ENCODE results near the gene ADAMTS3. TPM values are rescaled to one million over a fixed set of nuclear protein-coding genes. Genes with fewer than 3 reads are reported as not detected.

ADAMTS3 gene
- total and polyA plus RNA-seq, 2 donors (not counting 1 experiment from before 2014, with no cell fraction given) = not detected

- no peak overlapping the region for H3K27ac Mint-ChIP-seq
- intact Hi-C loops (cut with micrococcal nuclease) = no loop called here
- no peaks in the 10 kb centered on the region for H3K27me3 Mint-ChIP-seq
- TF ChIP-seq CTCF (IDR thresholded peaks at IDR 0.05) (no peak), EZH2 (IDR thresholded peaks at IDR 0.05; ENCODE audit: borderline replicate concordance, insufficient read depth, low read depth, low read length, poor library complexity, severe bottlenecking) (no peak)
- Histone ChIP-seq H3K4me2 (replicated peaks; ENCODE audit: low read depth, low read length, poor library complexity, severe bottlenecking) (no peak overlapping the region), H3K36me3 (replicated peaks in 1 of 2; ENCODE audit: control extremely low read depth in 1 of 2, control insufficient read depth in 1 of 2, extremely low read depth in 1 of 2, insufficient read depth in 2 of 2, low read length in 1 of 2) (no peaks in the 10 kb centered on the region), H3K4me1 (ENCODE audit: control insufficient read depth in 2 of 2, insufficient read depth in 2 of 2, low read length in 2 of 2) (no peaks in the 10 kb centered on the region), H3K4me3 (ENCODE audit: control extremely low read depth in 1 of 5, extremely low read depth in 1 of 5, insufficient read depth in 1 of 5, low read depth in 2 of 5, low read length in 4 of 5) (no peak overlapping the region), H3K9ac (ENCODE audit: low read length) (no peak overlapping the region), H3K79me2 (ENCODE audit: control insufficient read depth, insufficient read depth, low read length) (no peaks in the 10 kb centered on the region), H2AFZ (ENCODE audit: insufficient read depth, low read depth, low read length, poor library complexity, severe bottlenecking) (no peak overlapping the region), H3K9me3 (ENCODE audit: control extremely low read depth in 1 of 3, control insufficient read depth in 2 of 3, insufficient read depth in 1 of 3, low read length in 2 of 3) (no peaks in the 10 kb centered on the region), H4K20me1 (ENCODE audit: control insufficient read depth, insufficient read depth, low read length, poor library complexity, severe bottlenecking) (no peaks in the 10 kb centered on the region), H3K27ac (ENCODE audit: low read length in 2 of 2) (no peak overlapping the region), H3K27me3 (replicated peaks in 1 of 4; ENCODE audit: control extremely low read depth in 1 of 4, control insufficient read depth in 3 of 4, insufficient read depth in 4 of 4, low read length in 3 of 4) (no peaks in the 10 kb centered on the region)
- no peak for DNase-seq
- POLR2A ChIA-PET = no interaction called here
- CTCF ChIA-PET = interaction anchor here (0.7 to 1.1 kb wide), 3 partner anchors 10 to 974 kb away, joined by 3 read pairs; no protein-coding TSS in a partner anchor
- no CpG with 5 or more reads among the region's 2 CpGs for WGBS (ENCODE audit: insufficient coverage)
- no peaks in the 10 kb centered on the region for H3K9me3 Mint-ChIP-seq (ENCODE audit: insufficient read depth)
- ATAC-seq (ENCODE audit: low read depth) = no peak
- no peaks in the 10 kb centered on the region for H3K4me1 Mint-ChIP-seq
- no peak overlapping the region for H3K4me3 Mint-ChIP-seq
Measured at GRCh38 chr4:72341432-72341820, 227.6 kb downstream of the ADAMTS3 start.

GRCh38 chr4:72340803-72341431 lies 228.1 kb downstream of the ADAMTS3 start:
- Histone ChIP-seq H2AFZ (ENCODE audit: insufficient read depth, low read depth, low read length, poor library complexity, severe bottlenecking) (no peak overlapping the region), H3K27ac (ENCODE audit: low read length in 2 of 2) (no peak overlapping the region), H3K4me3 (ENCODE audit: control extremely low read depth in 1 of 5, extremely low read depth in 1 of 5, insufficient read depth in 1 of 5, low read depth in 2 of 5, low read length in 4 of 5) (no peak overlapping the region), H3K27me3 (replicated peaks in 1 of 4; ENCODE audit: control extremely low read depth in 1 of 4, control insufficient read depth in 3 of 4, insufficient read depth in 4 of 4, low read length in 3 of 4) (no peaks in the 10 kb centered on the region), H3K4me1 (ENCODE audit: control insufficient read depth in 2 of 2, insufficient read depth in 2 of 2, low read length in 2 of 2) (no peaks in the 10 kb centered on the region), H3K4me2 (replicated peaks; ENCODE audit: low read depth, low read length, poor library complexity, severe bottlenecking) (no peak overlapping the region), H3K9ac (ENCODE audit: low read length) (no peak overlapping the region), H4K20me1 (ENCODE audit: control insufficient read depth, insufficient read depth, low read length, poor library complexity, severe bottlenecking) (no peaks in the 10 kb centered on the region), H3K79me2 (ENCODE audit: control insufficient read depth, insufficient read depth, low read length) (no peaks in the 10 kb centered on the region), H3K9me3 (ENCODE audit: control extremely low read depth in 1 of 3, control insufficient read depth in 2 of 3, insufficient read depth in 1 of 3, low read length in 2 of 3) (no peaks in the 10 kb centered on the region), H3K36me3 (replicated peaks in 1 of 2; ENCODE audit: control extremely low read depth in 1 of 2, control insufficient read depth in 1 of 2, extremely low read depth in 1 of 2, insufficient read depth in 2 of 2, low read length in 1 of 2) (no peaks in the 10 kb centered on the region)
- no peak for ATAC-seq (ENCODE audit: low read depth)
- DNase-seq = no peak
- no CpG with 5 or more reads among the region's 1 CpG for WGBS (ENCODE audit: insufficient coverage)
- TF ChIP-seq CTCF (IDR thresholded peaks at IDR 0.05) (no peak), EZH2 (IDR thresholded peaks at IDR 0.05; ENCODE audit: borderline replicate concordance, insufficient read depth, low read depth, low read length, poor library complexity, severe bottlenecking) (no peak)
- intact Hi-C loops (cut with micrococcal nuclease) = no loop called here
- H3K9me3 Mint-ChIP-seq (ENCODE audit: insufficient read depth) = no peaks in the 10 kb centered on the region
- no peak overlapping the region for H3K4me3 Mint-ChIP-seq
- no peak overlapping the region for H3K27ac Mint-ChIP-seq
- POLR2A ChIA-PET = no interaction called here
- H3K4me1 Mint-ChIP-seq = no peaks in the 10 kb centered on the region
- CTCF ChIA-PET = interaction anchor here (1.1 kb wide), 1 partner anchor 14 kb away, joined by 3 read pairs; no protein-coding TSS in a partner anchor
- no peaks in the 10 kb centered on the region for H3K27me3 Mint-ChIP-seq
